ENCODE measurements around the gene NUFIP2.

NUFIP2 gene

DNA sequence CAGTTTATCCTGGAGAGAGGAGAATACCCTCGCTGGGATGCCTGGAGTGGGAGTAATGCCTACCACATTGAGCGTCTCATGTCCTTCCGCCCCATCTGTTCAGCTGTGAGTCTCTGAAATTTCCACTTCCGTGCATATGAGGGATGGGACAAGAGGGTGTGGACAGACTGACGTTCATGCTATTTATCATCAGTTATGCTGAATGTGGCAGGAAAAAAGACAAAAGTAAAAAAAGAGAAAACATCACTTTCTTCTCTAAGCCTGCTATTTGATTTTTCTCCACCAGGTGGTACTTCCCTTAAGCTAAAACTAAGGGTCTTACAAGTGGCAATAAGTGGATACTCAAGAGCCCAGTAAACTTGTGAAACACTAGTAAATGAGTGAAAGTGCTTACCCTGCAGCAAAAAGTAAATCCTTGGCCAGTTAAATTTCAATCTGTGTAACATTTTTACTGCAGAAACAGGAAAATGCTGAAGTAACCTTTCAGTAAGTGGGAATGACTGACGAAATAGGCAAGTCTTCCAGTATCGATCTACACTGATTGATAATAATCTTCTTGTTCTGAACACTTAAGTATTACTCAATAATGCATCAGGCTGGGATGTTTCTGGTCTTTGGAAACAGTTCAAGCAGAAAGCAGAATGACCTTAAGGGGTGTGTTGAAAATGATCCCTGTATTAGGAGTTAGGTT is 41.7 kb downstream of the NUFIP2 start:
- CTCF ChIA-PET, result interaction anchor here (0.8 to 4.1 kb wide), 13 partner anchors 11 to 366 kb away, joined by 3 to 31 read pairs (median 5); partner anchors contain the start of gene MYO18A
- POLR2A ChIA-PET, result interaction anchor here (0.6 kb wide), 2 partner anchors 8 to 117 kb away, joined by 3 read pairs; no protein-coding TSS in a partner anchor
- no peak overlapping the region for H3K4me3 ChIP-seq (ENCODE audit: low read depth, low read length)
- DNase-seq (ENCODE audit: low read depth, low spot score), result no peak
- TF ChIP-seq CTCF (IDR thresholded peaks at IDR 0.05; ENCODE audit: insufficient read depth, low read length, missing control alignments), result no peak

- no peak overlapping the region for H3K4me3 ChIP-seq (ENCODE audit: low read depth, low read length)
- ChIA-PET CTCF (interaction anchor here (0.6 to 4.1 kb wide), 18 partner anchors 7 to 367 kb away, joined by 3 to 31 read pairs (median 6); partner anchors contain the start of gene MYO18A), POLR2A (interaction anchor here (1.0 to 2.2 kb wide), 5 partner anchors 8 to 93 kb away, joined by 3 to 18 read pairs (median 5); partner anchors contain the start of genes MYO18A and NUFIP2)
- no peak for TF ChIP-seq CTCF (IDR thresholded peaks at IDR 0.05; ENCODE audit: insufficient read depth, low read length, missing control alignments)
- DNase-seq (ENCODE audit: low read depth, low spot score), result no peak
Observed at GRCh38 chr17:29251184-29251583, 42.8 kb downstream of the NUFIP2 start.

GRCh38 chr17:29250666-29251065 is 43.3 kb downstream of the NUFIP2 start:
- CTCF ChIA-PET, result interaction anchor here (0.6 to 4.1 kb wide), 16 partner anchors 8 to 367 kb away, joined by 3 to 31 read pairs (median 8); partner anchors contain the start of gene MYO18A
- no peak overlapping the region for H3K4me3 ChIP-seq (ENCODE audit: low read depth, low read length)
- POLR2A ChIA-PET, result interaction anchor here (1.0 to 2.2 kb wide), 6 partner anchors 9 to 102 kb away, joined by 3 to 18 read pairs (median 4); partner anchors contain the start of genes MYO18A and NUFIP2
- DNase-seq (ENCODE audit: low read depth, low spot score), result peak; percentile 63
- no peak for TF ChIP-seq CTCF (IDR thresholded peaks at IDR 0.05; ENCODE audit: insufficient read depth, low read length, missing control alignments)

DNA sequence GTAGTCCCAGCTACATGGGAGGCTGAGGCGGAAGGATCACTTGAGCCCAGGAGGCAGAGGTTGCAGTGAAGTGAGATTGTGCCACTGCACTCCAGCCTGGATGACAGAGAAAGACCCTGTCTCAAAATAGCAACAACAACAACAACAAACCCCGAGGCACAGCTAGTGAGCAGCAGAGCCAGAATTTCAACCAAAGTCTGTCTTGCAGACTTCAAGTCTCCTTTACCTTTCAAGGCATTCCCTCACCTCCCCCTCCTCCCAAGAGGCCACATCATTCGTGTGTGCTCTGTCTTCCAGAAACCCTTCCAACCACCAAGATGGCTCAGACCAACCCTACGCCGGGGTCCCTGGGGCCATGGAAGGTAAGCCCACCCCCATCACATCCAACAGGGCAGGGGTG is 45.1 kb downstream of the NUFIP2 start:
- TF ChIP-seq CTCF (IDR thresholded peaks at IDR 0.05; ENCODE audit: insufficient read depth, low read length, missing control alignments), result no peak
- POLR2A ChIA-PET, result no interaction called here
- CTCF ChIA-PET, result interaction anchor here (1.3 to 4.1 kb wide), 4 partner anchors 10 to 100 kb away, joined by 3 to 31 read pairs (median 7); no protein-coding TSS in a partner anchor
- no peak overlapping the region for H3K4me3 ChIP-seq (ENCODE audit: low read depth, low read length)
- no peak for DNase-seq (ENCODE audit: low read depth, low spot score)

DNA sequence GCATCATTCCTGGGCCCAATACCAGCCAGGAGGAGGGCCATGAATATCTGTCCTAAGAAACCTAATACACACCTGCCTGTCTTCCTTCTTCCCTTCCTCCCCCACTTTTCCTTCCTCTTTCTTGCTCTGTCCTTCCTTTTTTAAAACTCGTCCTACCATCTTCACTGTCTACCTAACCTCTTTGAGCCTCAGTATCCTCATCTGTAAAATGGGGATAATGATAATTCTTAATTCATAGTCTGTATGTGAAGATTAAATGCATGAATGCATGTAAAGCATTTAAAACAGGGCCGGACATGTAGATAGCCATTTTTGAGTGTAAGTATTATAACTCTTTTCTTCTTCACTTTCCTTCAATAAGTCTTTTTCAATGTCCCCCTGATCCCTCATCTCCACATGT is 46.7 kb downstream of the NUFIP2 start:
- H3K4me3 ChIP-seq (ENCODE audit: low read depth, low read length), result no peak overlapping the region
- no peak for TF ChIP-seq CTCF (IDR thresholded peaks at IDR 0.05; ENCODE audit: insufficient read depth, low read length, missing control alignments)
- POLR2A ChIA-PET, result no interaction called here
- CTCF ChIA-PET, result interaction anchor here (1.2 kb wide), 1 partner anchor 8 kb away, joined by 5 read pairs; no protein-coding TSS in a partner anchor
- no peak for DNase-seq (ENCODE audit: low read depth, low spot score)

- POLR2A ChIA-PET, result no interaction called here
- no peak for TF ChIP-seq CTCF (IDR thresholded peaks at IDR 0.05; ENCODE audit: insufficient read depth, low read length, missing control alignments)
- no peak for DNase-seq (ENCODE audit: low read depth, low spot score)
- CTCF ChIA-PET, result interaction anchor here (0.7 to 1.2 kb wide), 3 partner anchors 9 to 27 kb away, joined by 3 to 5 read pairs (median 3); no protein-coding TSS in a partner anchor
- H3K4me3 ChIP-seq (ENCODE audit: low read depth, low read length), result no peak within 1 kb of the TSS
Observed at GRCh38 chr17:29246628-29247027, 47.3 kb downstream of the NUFIP2 start, which contains the start of gene CRYBA1. TSS of gene CRYBA1 (plus strand) at chr17:29246859. CDS start at chr17:29246864, 5 bp downstream.

Measured in AG04449 (cell line).